ENCODE results near the gene NSFL1C. TPM values are rescaled to one million over a fixed set of nuclear protein-coding genes. Genes with fewer than 3 reads are reported as not detected.

NSFL1C gene
- total and polyA plus RNA-seq, 2 experiments from 2014 or later = 48.9 to 92.2 TPM

DNA sequence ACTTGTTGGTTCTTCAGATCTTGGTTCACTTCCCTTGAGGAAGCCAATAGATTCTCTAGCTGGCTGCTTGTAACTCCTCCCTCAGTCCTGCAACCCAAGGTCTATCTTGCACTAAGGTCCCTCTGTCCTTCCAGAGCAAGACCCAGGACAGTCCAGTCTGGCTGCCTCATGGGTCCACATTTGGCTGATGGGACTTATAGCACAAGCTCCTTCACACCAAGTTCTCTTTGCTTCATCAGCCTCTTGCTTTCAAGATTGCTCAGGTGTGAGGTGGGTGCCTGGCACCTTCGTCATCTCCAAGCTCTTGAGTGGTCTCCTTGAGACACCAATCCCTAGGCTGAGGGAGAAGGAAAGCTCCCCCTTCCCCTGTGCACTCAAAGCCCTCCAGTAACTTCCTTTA, 28.3 kb downstream of the NSFL1C start:
- H3K4me3 Mint-ChIP-seq = no peak overlapping the region
- H3K4me1 ChIP-seq (ENCODE audit: insufficient read depth) = no peaks in the 10 kb centered on the region
- H2AFZ ChIP-seq = no peak overlapping the region
- no peaks in the 10 kb centered on the region; the same call in 1 of the 2 replicates for H4K20me1 ChIP-seq (replicated peaks; ENCODE audit: insufficient read depth)
- H3F3A ChIP-seq (replicated peaks; ENCODE audit: low read depth) = no peaks in the 10 kb centered on the region
- no peak overlapping the region for H3K4me3 ChIP-seq
- no peaks in the 10 kb centered on the region for H3K9me2 ChIP-seq (ENCODE audit: insufficient read depth)
- no peak for DNase-seq (ENCODE audit: low spot score)
- H3K27me3 Mint-ChIP-seq (ENCODE audit: insufficient read depth, low read depth, poor library complexity) = peaks cover 10% of the 10 kb centered on the region
- H3K4me2 ChIP-seq = no peak overlapping the region
- no peak for TF ChIP-seq EZH2phosphoT487 (IDR thresholded peaks at IDR 0.05; ENCODE audit: unreplicated experiment)
- TF ChIP-seq, protein P1, sequence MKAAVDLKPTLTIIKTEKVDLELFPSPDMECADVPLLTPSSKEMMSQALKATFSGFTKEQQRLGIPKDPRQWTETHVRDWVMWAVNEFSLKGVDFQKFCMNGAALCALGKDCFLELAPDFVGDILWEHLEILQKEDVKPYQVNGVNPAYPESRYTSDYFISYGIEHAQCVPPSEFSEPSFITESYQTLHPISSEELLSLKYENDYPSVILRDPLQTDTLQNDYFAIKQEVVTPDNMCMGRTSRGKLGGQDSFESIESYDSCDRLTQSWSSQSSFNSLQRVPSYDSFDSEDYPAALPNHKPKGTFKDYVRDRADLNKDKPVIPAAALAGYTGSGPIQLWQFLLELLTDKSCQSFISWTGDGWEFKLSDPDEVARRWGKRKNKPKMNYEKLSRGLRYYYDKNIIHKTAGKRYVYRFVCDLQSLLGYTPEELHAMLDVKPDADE (IDR thresholded peaks at IDR 0.05) = no peak
- no peak for TF ChIP-seq JUNB (IDR thresholded peaks at IDR 0.05; ENCODE audit: unreplicated experiment)
- no peak for TF ChIP-seq ZNF331 (CRISPR knock-in tag; IDR thresholded peaks at IDR 0.05; ENCODE audit: low read depth)
- TF ChIP-seq, protein P2, sequence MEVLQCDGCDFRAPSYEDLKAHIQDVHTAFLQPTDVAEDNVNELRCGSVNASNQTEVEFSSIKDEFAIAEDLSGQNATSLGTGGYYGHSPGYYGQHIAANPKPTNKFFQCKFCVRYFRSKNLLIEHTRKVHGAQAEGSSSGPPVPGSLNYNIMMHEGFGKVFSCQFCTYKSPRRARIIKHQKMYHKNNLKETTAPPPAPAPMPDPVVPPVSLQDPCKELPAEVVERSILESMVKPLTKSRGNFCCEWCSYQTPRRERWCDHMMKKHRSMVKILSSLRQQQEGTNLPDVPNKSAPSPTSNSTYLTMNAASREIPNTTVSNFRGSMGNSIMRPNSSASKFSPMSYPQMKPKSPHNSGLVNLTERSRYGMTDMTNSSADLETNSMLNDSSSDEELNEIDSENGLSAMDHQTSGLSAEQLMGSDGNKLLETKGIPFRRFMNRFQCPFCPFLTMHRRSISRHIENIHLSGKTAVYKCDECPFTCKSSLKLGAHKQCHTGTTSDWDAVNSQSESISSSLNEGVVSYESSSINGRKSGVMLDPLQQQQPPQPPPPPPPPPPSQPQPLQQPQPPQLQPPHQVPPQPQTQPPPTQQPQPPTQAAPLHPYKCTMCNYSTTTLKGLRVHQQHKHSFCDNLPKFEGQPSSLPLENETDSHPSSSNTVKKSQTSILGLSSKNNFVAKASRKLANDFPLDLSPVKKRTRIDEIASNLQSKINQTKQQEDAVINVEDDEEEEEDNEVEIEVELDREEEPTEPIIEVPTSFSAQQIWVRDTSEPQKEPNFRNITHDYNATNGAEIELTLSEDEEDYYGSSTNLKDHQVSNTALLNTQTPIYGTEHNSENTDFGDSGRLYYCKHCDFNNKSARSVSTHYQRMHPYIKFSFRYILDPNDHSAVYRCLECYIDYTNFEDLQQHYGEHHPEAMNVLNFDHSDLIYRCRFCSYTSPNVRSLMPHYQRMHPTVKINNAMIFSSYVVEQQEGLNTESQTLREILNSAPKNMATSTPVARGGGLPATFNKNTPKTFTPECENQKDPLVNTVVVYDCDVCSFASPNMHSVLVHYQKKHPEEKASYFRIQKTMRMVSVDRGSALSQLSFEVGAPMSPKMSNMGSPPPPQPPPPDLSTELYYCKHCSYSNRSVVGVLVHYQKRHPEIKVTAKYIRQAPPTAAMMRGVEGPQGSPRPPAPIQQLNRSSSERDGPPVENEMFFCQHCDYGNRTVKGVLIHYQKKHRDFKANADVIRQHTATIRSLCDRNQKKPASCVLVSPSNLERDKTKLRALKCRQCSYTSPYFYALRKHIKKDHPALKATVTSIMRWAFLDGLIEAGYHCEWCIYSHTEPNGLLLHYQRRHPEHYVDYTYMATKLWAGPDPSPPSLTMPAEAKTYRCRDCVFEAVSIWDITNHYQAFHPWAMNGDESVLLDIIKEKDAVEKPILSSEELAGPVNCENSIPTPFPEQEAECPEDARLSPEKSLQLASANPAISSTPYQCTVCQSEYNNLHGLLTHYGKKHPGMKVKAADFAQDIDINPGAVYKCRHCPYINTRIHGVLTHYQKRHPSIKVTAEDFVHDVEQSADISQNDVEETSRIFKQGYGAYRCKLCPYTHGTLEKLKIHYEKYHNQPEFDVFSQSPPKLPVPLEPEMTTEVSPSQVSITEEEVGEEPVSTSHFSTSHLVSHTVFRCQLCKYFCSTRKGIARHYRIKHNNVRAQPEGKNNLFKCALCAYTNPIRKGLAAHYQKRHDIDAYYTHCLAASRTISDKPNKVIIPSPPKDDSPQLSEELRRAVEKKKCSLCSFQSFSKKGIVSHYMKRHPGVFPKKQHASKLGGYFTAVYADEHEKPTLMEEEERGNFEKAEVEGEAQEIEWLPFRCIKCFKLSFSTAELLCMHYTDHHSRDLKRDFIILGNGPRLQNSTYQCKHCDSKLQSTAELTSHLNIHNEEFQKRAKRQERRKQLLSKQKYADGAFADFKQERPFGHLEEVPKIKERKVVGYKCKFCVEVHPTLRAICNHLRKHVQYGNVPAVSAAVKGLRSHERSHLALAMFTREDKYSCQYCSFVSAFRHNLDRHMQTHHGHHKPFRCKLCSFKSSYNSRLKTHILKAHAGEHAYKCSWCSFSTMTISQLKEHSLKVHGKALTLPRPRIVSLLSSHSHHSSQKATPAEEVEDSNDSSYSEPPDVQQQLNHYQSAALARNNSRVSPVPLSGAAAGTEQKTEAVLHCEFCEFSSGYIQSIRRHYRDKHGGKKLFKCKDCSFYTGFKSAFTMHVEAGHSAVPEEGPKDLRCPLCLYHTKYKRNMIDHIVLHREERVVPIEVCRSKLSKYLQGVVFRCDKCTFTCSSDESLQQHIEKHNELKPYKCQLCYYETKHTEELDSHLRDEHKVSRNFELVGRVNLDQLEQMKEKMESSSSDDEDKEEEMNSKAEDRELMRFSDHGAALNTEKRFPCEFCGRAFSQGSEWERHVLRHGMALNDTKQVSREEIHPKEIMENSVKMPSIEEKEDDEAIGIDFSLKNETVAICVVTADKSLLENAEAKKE (CRISPR knock-in tag; IDR thresholded peaks at IDR 0.05) = no peak
- TF ChIP-seq STAT1 (IDR thresholded peaks at IDR 0.05; ENCODE audit: unreplicated experiment) = no peak
- no peak for TF ChIP-seq CREB1 (CRISPR knock-in tag; IDR thresholded peaks at IDR 0.05; ENCODE audit: low read depth)
- TF ChIP-seq, protein P3, sequence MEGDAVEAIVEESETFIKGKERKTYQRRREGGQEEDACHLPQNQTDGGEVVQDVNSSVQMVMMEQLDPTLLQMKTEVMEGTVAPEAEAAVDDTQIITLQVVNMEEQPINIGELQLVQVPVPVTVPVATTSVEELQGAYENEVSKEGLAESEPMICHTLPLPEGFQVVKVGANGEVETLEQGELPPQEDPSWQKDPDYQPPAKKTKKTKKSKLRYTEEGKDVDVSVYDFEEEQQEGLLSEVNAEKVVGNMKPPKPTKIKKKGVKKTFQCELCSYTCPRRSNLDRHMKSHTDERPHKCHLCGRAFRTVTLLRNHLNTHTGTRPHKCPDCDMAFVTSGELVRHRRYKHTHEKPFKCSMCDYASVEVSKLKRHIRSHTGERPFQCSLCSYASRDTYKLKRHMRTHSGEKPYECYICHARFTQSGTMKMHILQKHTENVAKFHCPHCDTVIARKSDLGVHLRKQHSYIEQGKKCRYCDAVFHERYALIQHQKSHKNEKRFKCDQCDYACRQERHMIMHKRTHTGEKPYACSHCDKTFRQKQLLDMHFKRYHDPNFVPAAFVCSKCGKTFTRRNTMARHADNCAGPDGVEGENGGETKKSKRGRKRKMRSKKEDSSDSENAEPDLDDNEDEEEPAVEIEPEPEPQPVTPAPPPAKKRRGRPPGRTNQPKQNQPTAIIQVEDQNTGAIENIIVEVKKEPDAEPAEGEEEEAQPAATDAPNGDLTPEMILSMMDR (conservative IDR thresholded peaks at IDR 0.05; ENCODE audit: low read depth in 2 of 2) = no peak
- TF ChIP-seq ZNF114 (CRISPR knock-in tag; IDR thresholded peaks at IDR 0.05) = no peak
- ATAC-seq = no peak
- H3K4me1 Mint-ChIP-seq = peaks cover 9% of the 10 kb centered on the region; the same call in 2 of the 3 replicates
- peaks cover 14% of the 10 kb centered on the region for H3K9me3 Mint-ChIP-seq
- peaks cover 4% of the 10 kb centered on the region; the same call in 1 of the 2 replicates for H3K36me3 ChIP-seq (ENCODE audit: insufficient read depth)
- H3K79me2 ChIP-seq (replicated peaks; ENCODE audit: insufficient read depth) = no peaks in the 10 kb centered on the region
- no peak overlapping the region for H3K27ac Mint-ChIP-seq
- H3K27me3 ChIP-seq (ENCODE audit: insufficient read depth) = no peaks in the 10 kb centered on the region
- peaks cover 37% of the 10 kb centered on the region for H3K36me3 Mint-ChIP-seq (ENCODE audit: low read depth)
- no peak overlapping the region for H3K27ac ChIP-seq (ENCODE audit: low read depth)
